ENCODE measurements around the gene SMAD7.

Gene SMAD7

GRCh38 chr18:48983793-48984437 lies 33.1 kb upstream of the SMAD7 start:
- Histone ChIP-seq H3K4me2 (ENCODE audit: low read length, poor library complexity, severe bottlenecking) (no peak overlapping the region), H2BK12ac (ENCODE audit: low read length in 2 of 2) (no peak overlapping the region), H3K9ac (ENCODE audit: low read length) (no peak overlapping the region), H3K9me3 (ENCODE audit: control insufficient read depth, low read length) (no peaks in the 10 kb centered on the region), H3K27ac (ENCODE audit: low read length, poor library complexity, severe bottlenecking) (no peak overlapping the region), H2BK5ac (ENCODE audit: low read depth, low read length, poor library complexity, severe bottlenecking) (no peak overlapping the region), H2AK5ac (ENCODE audit: low read length, severe bottlenecking) (no peak overlapping the region), H3K14ac (ENCODE audit: low read length in 2 of 2) (no peak overlapping the region), H3K4ac (ENCODE audit: low read depth in 1 of 2, low read length in 2 of 2) (no peak overlapping the region), H2BK15ac (ENCODE audit: low read depth, poor library complexity, severe bottlenecking) (no peak overlapping the region), H2AFZ (ENCODE audit: low read depth, low read length) (no peak overlapping the region), H3K18ac (ENCODE audit: low read depth in 1 of 2, low read length in 2 of 2) (no peak overlapping the region), H3K23ac (ENCODE audit: low read length in 2 of 2) (no peak overlapping the region), H4K91ac (ENCODE audit: low read length) (no peak overlapping the region), H3K36me3 (ENCODE audit: control insufficient read depth in 1 of 2, insufficient read depth in 2 of 2, low read depth in 1 of 2, low read length in 2 of 2) (no peaks in the 10 kb centered on the region), H2BK120ac (ENCODE audit: low read depth, low read length) (no peak overlapping the region), H3K27me3 (ENCODE audit: control insufficient read depth in 1 of 2, insufficient read depth in 1 of 2, low read length in 2 of 2) (no peaks in the 10 kb centered on the region), H3K4me3 (ENCODE audit: insufficient read depth in 1 of 2, low read depth in 1 of 2, low read length in 2 of 2) (no peak overlapping the region), H3K4me1 (ENCODE audit: control insufficient read depth, insufficient read depth, low read depth, low read length) (peaks cover 19% of the 10 kb centered on the region), H4K8ac (ENCODE audit: low read length) (no peak overlapping the region), H3K79me1 (replicated peaks; ENCODE audit: low read length, poor library complexity, severe bottlenecking) (no peaks in the 10 kb centered on the region)
- WGBS: 86% methylated on average over 8 of the region's 8 CpGs
- peak; percentile 37 for DNase-seq

DNA sequence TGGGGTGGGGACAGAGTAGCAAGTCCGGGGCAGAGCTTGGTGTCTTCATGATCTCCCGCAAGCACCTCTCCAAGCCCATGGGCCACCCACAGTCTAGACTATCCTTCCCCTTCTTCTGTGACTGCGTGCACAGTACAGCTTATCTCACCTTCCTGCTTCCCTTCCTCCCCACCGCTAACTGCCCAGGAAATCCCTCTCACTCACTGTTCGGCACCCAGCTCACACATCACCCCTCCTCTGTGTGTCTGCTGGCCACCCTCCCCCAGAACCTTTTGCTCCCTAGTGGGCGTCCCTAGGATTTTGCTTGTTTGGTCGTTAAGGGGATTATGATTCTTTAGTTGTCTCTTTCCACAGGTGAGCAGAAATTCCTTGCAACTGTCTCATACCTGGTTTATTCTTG lies 31.5 kb upstream of the SMAD7 start:
- no peak overlapping the region for H2BK12ac ChIP-seq (ENCODE audit: low read length in 2 of 2)
- H3K14ac ChIP-seq (ENCODE audit: low read length in 2 of 2): no peak overlapping the region
- no peak overlapping the region for H2AFZ ChIP-seq (ENCODE audit: low read depth, low read length)
- WGBS: 75% methylated on average over 5 of the region's 7 CpGs
- H3K9me3 ChIP-seq (ENCODE audit: control insufficient read depth, low read length): no peaks in the 10 kb centered on the region
- no peak for DNase-seq
- H3K36me3 ChIP-seq (ENCODE audit: control insufficient read depth in 1 of 2, insufficient read depth in 2 of 2, low read depth in 1 of 2, low read length in 2 of 2): no peaks in the 10 kb centered on the region
- no peak overlapping the region for H3K18ac ChIP-seq (ENCODE audit: low read depth in 1 of 2, low read length in 2 of 2)
- H2AK5ac ChIP-seq (ENCODE audit: low read length, severe bottlenecking): peak overlapping the region; percentile 23
- no peak overlapping the region for H2BK5ac ChIP-seq (ENCODE audit: low read depth, low read length, poor library complexity, severe bottlenecking)
- H3K4me3 ChIP-seq (ENCODE audit: insufficient read depth in 1 of 2, low read depth in 1 of 2, low read length in 2 of 2): no peak overlapping the region
- H3K4ac ChIP-seq (ENCODE audit: low read depth in 1 of 2, low read length in 2 of 2): peak overlapping the region in 1 of 2 experiments; percentile 24
- no peak overlapping the region for H3K9ac ChIP-seq (ENCODE audit: low read length)
- peak overlapping the region; percentile 61 for H4K8ac ChIP-seq (ENCODE audit: low read length)
- no peak overlapping the region for H3K27ac ChIP-seq (ENCODE audit: low read length, poor library complexity, severe bottlenecking)
- no peak overlapping the region for H2BK120ac ChIP-seq (ENCODE audit: low read depth, low read length)
- H3K4me1 ChIP-seq (ENCODE audit: control insufficient read depth, insufficient read depth, low read depth, low read length): peaks cover 15% of the 10 kb centered on the region
- H3K79me1 ChIP-seq (replicated peaks; ENCODE audit: low read length, poor library complexity, severe bottlenecking): no peaks in the 10 kb centered on the region
- H3K23ac ChIP-seq (ENCODE audit: low read length in 2 of 2): no peak overlapping the region
- no peak overlapping the region for H4K91ac ChIP-seq (ENCODE audit: low read length)
- no peak overlapping the region for H3K4me2 ChIP-seq (ENCODE audit: low read length, poor library complexity, severe bottlenecking)
- H3K27me3 ChIP-seq (ENCODE audit: control insufficient read depth in 1 of 2, insufficient read depth in 1 of 2, low read length in 2 of 2): no peaks in the 10 kb centered on the region
- no peak overlapping the region for H2BK15ac ChIP-seq (ENCODE audit: low read depth, poor library complexity, severe bottlenecking)

GRCh38 chr18:48979944-48980890 lies 29.5 kb upstream of the SMAD7 start:
- 72% methylated on average over 9 of the region's 11 CpGs for WGBS
- Histone ChIP-seq H3K36me3 (ENCODE audit: control insufficient read depth in 1 of 2, insufficient read depth in 2 of 2, low read depth in 1 of 2, low read length in 2 of 2) (no peaks in the 10 kb centered on the region), H3K4me2 (ENCODE audit: low read length, poor library complexity, severe bottlenecking) (no peak overlapping the region)

DNA sequence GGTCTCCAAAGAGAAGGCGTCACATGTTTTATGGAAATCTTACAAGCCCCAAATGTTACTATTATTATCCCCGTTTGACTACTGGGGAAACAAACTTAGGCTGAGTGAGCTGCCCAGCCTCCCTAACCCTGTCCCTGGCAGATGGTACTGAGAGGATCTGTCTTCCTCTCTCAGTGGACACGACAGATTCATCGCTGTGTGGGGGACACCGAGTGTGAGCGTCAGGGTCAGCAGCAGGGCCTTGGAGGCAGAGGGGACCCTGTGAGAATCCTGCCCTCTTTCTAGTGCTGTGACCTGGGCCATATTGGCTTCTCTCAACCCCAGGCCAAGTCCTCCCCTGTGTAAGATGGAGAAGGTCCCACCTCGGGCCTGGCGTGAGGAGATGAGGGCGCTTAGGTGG lies 27.1 kb upstream of the SMAD7 start:
- WGBS: 95% methylated on average over 9 of the region's 9 CpGs
- H4K91ac ChIP-seq (ENCODE audit: low read length): peak overlapping the region; percentile 64
- no peak overlapping the region for H3K14ac ChIP-seq (ENCODE audit: low read length in 2 of 2)
- no peaks in the 10 kb centered on the region for H3K79me1 ChIP-seq (replicated peaks; ENCODE audit: low read length, poor library complexity, severe bottlenecking)
- no peak overlapping the region for H2BK5ac ChIP-seq (ENCODE audit: low read depth, low read length, poor library complexity, severe bottlenecking)
- no peak overlapping the region for H3K23ac ChIP-seq (ENCODE audit: low read length in 2 of 2)
- no peak overlapping the region for H3K4me2 ChIP-seq (ENCODE audit: low read length, poor library complexity, severe bottlenecking)
- no peak overlapping the region for H3K4ac ChIP-seq (ENCODE audit: low read depth in 1 of 2, low read length in 2 of 2)
- H2BK120ac ChIP-seq (ENCODE audit: low read depth, low read length): no peak overlapping the region
- no peak overlapping the region for H3K4me3 ChIP-seq (ENCODE audit: insufficient read depth in 1 of 2, low read depth in 1 of 2, low read length in 2 of 2)
- H3K27ac ChIP-seq (ENCODE audit: low read length, poor library complexity, severe bottlenecking): no peak overlapping the region
- H2BK12ac ChIP-seq (ENCODE audit: low read length in 2 of 2): no peak overlapping the region
- H3K9ac ChIP-seq (ENCODE audit: low read length): no peak overlapping the region
- H3K4me1 ChIP-seq (ENCODE audit: control insufficient read depth, insufficient read depth, low read depth, low read length): peaks cover 20% of the 10 kb centered on the region
- H3K27me3 ChIP-seq (ENCODE audit: control insufficient read depth in 1 of 2, insufficient read depth in 1 of 2, low read length in 2 of 2): no peaks in the 10 kb centered on the region
- no peaks in the 10 kb centered on the region for H3K36me3 ChIP-seq (ENCODE audit: control insufficient read depth in 1 of 2, insufficient read depth in 2 of 2, low read depth in 1 of 2, low read length in 2 of 2)
- H3K18ac ChIP-seq (ENCODE audit: low read depth in 1 of 2, low read length in 2 of 2): no peak overlapping the region
- no peak overlapping the region for H2AFZ ChIP-seq (ENCODE audit: low read depth, low read length)
- H4K8ac ChIP-seq (ENCODE audit: low read length): no peak overlapping the region
- no peak overlapping the region for H2AK5ac ChIP-seq (ENCODE audit: low read length, severe bottlenecking)
- no peak overlapping the region for H2BK15ac ChIP-seq (ENCODE audit: low read depth, poor library complexity, severe bottlenecking)
- no peak for DNase-seq
- no peaks in the 10 kb centered on the region for H3K9me3 ChIP-seq (ENCODE audit: control insufficient read depth, low read length)

More at GRCh38 chr18:48979944-48980890, 29.5 kb upstream of the SMAD7 start:
- peak; percentile 75 for DNase-seq
- H3K23ac ChIP-seq (ENCODE audit: low read length in 2 of 2): no peak overlapping the region
- H3K18ac ChIP-seq (ENCODE audit: low read depth in 1 of 2, low read length in 2 of 2): no peak overlapping the region
- H2BK5ac ChIP-seq (ENCODE audit: low read depth, low read length, poor library complexity, severe bottlenecking): no peak overlapping the region
- peaks cover 19% of the 10 kb centered on the region for H3K4me1 ChIP-seq (ENCODE audit: control insufficient read depth, insufficient read depth, low read depth, low read length)
- no peak overlapping the region for H2AFZ ChIP-seq (ENCODE audit: low read depth, low read length)
- peak overlapping the region in 1 of 2 experiments; percentile 15 for H2BK12ac ChIP-seq (ENCODE audit: low read length in 2 of 2)
- H4K8ac ChIP-seq (ENCODE audit: low read length): peak overlapping the region; percentile 10
- no peaks in the 10 kb centered on the region for H3K9me3 ChIP-seq (ENCODE audit: control insufficient read depth, low read length)
- H2AK5ac ChIP-seq (ENCODE audit: low read length, severe bottlenecking): no peak overlapping the region
- no peak overlapping the region for H2BK120ac ChIP-seq (ENCODE audit: low read depth, low read length)
- no peak overlapping the region for H3K4me3 ChIP-seq (ENCODE audit: insufficient read depth in 1 of 2, low read depth in 1 of 2, low read length in 2 of 2)
- no peak overlapping the region for H3K9ac ChIP-seq (ENCODE audit: low read length)
- no peak overlapping the region for H2BK15ac ChIP-seq (ENCODE audit: low read depth, poor library complexity, severe bottlenecking)
- H4K91ac ChIP-seq (ENCODE audit: low read length): no peak overlapping the region
- no peaks in the 10 kb centered on the region for H3K27me3 ChIP-seq (ENCODE audit: control insufficient read depth in 1 of 2, insufficient read depth in 1 of 2, low read length in 2 of 2)
- no peak overlapping the region for H3K27ac ChIP-seq (ENCODE audit: low read length, poor library complexity, severe bottlenecking)
- H3K4ac ChIP-seq (ENCODE audit: low read depth in 1 of 2, low read length in 2 of 2): no peak overlapping the region
- no peaks in the 10 kb centered on the region for H3K79me1 ChIP-seq (replicated peaks; ENCODE audit: low read length, poor library complexity, severe bottlenecking)
- no peak overlapping the region for H3K14ac ChIP-seq (ENCODE audit: low read length in 2 of 2)
